ENCODE measurements around the gene CHAF1A. TPM values are rescaled to one million over a fixed set of nuclear protein-coding genes. Genes with fewer than 3 reads are reported as not detected.

The CHAF1A gene
- total RNA-seq, 3 donors from 2014 or later = 6.3 to 8.2 (median 7.9) TPM

- Histone ChIP-seq H3K4me3 (peak overlapping the region; percentile 95 to 99 (median 97)), H3K4me1 (peaks cover 8 to 13% of the 10 kb centered on the region in 2 donors), H3K9me3 (no peaks in the 10 kb centered on the region), H3K36me3 (no peaks in the 10 kb centered on the region), H3K27ac (peak overlapping the region; percentile 44 to 48), H3K27me3 (no peaks in the 10 kb centered on the region)
- intact Hi-C loops (cut with DNase I; ENCODE audit: low total_unique reads) = no loop called here
- TF ChIP-seq POLR2A (IDR thresholded peaks at IDR 0.05) (no peak), CTCF (IDR thresholded peaks at IDR 0.05) (no peak), POLR2AphosphoS5 (IDR thresholded peaks at IDR 0.05) (no peak)
- no peak for DNase-seq (ENCODE audit: low spot score in 2 of 2)
Observed at GRCh38 chr19:4473011-4473762, 70.7 kb downstream of the CHAF1A start.

GRCh38 chr19:4473763-4474513, 71.5 kb downstream of the CHAF1A start:
- no peak overlapping the region for H3K27ac ChIP-seq
- H3K4me3 ChIP-seq = peak overlapping the region; percentile 95 to 99 (median 97)
- H3K4me1 ChIP-seq = peaks cover 8 to 13% of the 10 kb centered on the region in 2 donors
- intact Hi-C loops (cut with DNase I; ENCODE audit: low total_unique reads) = no loop called here
- H3K9me3 ChIP-seq = no peaks in the 10 kb centered on the region
- no peak for TF ChIP-seq POLR2A (IDR thresholded peaks at IDR 0.05)
- TF ChIP-seq CTCF (IDR thresholded peaks at IDR 0.05) = no peak
- TF ChIP-seq POLR2AphosphoS5 (IDR thresholded peaks at IDR 0.05) = no peak
- DNase-seq (ENCODE audit: low spot score in 2 of 2) = no peak
- H3K27me3 ChIP-seq = no peaks in the 10 kb centered on the region
- H3K36me3 ChIP-seq = no peaks in the 10 kb centered on the region

- Histone ChIP-seq H3K9me3 (no peaks in the 10 kb centered on the region), H3K4me1 (peaks cover 8 to 13% of the 10 kb centered on the region in 2 donors), H3K4me3 (peak overlapping the region; percentile 95 to 99 (median 97)), H3K36me3 (no peaks in the 10 kb centered on the region), H3K27ac (no peak overlapping the region), H3K27me3 (no peaks in the 10 kb centered on the region)
- no peak for TF ChIP-seq CTCF (IDR thresholded peaks at IDR 0.05)
- no peak for TF ChIP-seq POLR2A (IDR thresholded peaks at IDR 0.05)
- TF ChIP-seq POLR2AphosphoS5 (IDR thresholded peaks at IDR 0.05) = no peak
- DNase-seq (ENCODE audit: low spot score in 2 of 2) = no peak
- intact Hi-C loops (cut with DNase I; ENCODE audit: low total_unique reads) = no loop called here
Observed at GRCh38 chr19:4474514-4475022, 72.1 kb downstream of the CHAF1A start.

- H3K36me3 ChIP-seq = no peaks in the 10 kb centered on the region
Observed at GRCh38 chr19:4477034-4477801, 74.8 kb downstream of the CHAF1A start.

More at GRCh38 chr19:4477034-4477801, 74.8 kb downstream of the CHAF1A start:
- H3K27ac ChIP-seq = no peak overlapping the region
- intact Hi-C loops (cut with DNase I; ENCODE audit: low total_unique reads) = no loop called here
- no peak for DNase-seq (ENCODE audit: low spot score in 2 of 2)
- no peaks in the 10 kb centered on the region for H3K9me3 ChIP-seq
- peaks cover 8 to 13% of the 10 kb centered on the region in 2 donors for H3K4me1 ChIP-seq
- no peak overlapping the region for H3K4me3 ChIP-seq
- H3K27me3 ChIP-seq = no peaks in the 10 kb centered on the region
- TF ChIP-seq CTCF (IDR thresholded peaks at IDR 0.05) (no peak), POLR2AphosphoS5 (IDR thresholded peaks at IDR 0.05) (no peak), POLR2A (IDR thresholded peaks at IDR 0.05) (no peak)

All from breast epithelium (tissue), 4 donors.